DND-41 (cell line): Measurements from ENCODE around the gene GARIN5B.

Source experiments
- ATAC-seq: fragments of 200-7000 bp; cut with Tn5 transposase; 3 replicates; pipeline ENCODE4 v1.9.1; 2021; ENCODE audit warnings: low read depth; ENCODE audit not compliant: insufficient read depth
- DNase-seq: peaks from one replicate; pipeline ENCODE4 v3.0.0-alpha.2; 2020
- H2AFZ ChIP-seq: 2 replicates; pipeline ENCODE4 v1.6.0; 2012; ENCODE audit warnings: low read depth, low read length
- H3K27ac ChIP-seq: 2 replicates; pipeline ENCODE4 v1.5.1; 2012; ENCODE audit warnings: low read length, inconsistent platforms
- H3K27me3 ChIP-seq: fragments of 200-600 bp; sonication (generic); 2 replicates; pipeline ENCODE4 v1.6.0; 2012; ENCODE audit warnings: low read length, mild to moderate bottlenecking, inconsistent platforms; ENCODE audit not compliant: insufficient read depth, poor library complexity
- H3K36me3 ChIP-seq: 2 replicates; pipeline ENCODE4 v1.5.1; 2012; ENCODE audit warnings: low read length, inconsistent platforms; ENCODE audit not compliant: insufficient read depth
- H3K4me1 ChIP-seq: 2 replicates; pipeline ENCODE4 v1.5.1; 2012; ENCODE audit warnings: mild to moderate bottlenecking, low read length; ENCODE audit not compliant: insufficient read depth
- H3K4me2 ChIP-seq: 2 replicates; pipeline ENCODE4 v1.6.0; 2012; ENCODE audit warnings: mild to moderate bottlenecking, moderate library complexity, low read length, inconsistent platforms; ENCODE audit not compliant: insufficient read depth
- H3K4me3 ChIP-seq, 2 experiments: fragments of 200-600 bp in 1 of 2; shearing (Covaris generic) in 1 of 2; 2 replicates each; pipeline ENCODE4 v1.5.1; 2012 to 2016; ENCODE audit warnings: inconsistent platforms in 2 of 2, low read length in 2 of 2, mild to moderate bottlenecking in 2 of 2, low read depth in 1 of 2, moderate library complexity in 1 of 2
- H3K79me2 ChIP-seq: 2 replicates; pipeline ENCODE4 v1.6.0; 2012; ENCODE audit warnings: low read length, inconsistent platforms; ENCODE audit not compliant: insufficient read depth
- H3K9ac ChIP-seq: 2 replicates; pipeline ENCODE4 v1.6.0; 2012; ENCODE audit warnings: low read depth, mild to moderate bottlenecking, inconsistent platforms, low read length, moderate library complexity
- H3K9me3 ChIP-seq: 2 replicates; pipeline ENCODE4 v1.5.1; 2012; ENCODE audit warnings: low read length, moderate library complexity, mild to moderate bottlenecking, inconsistent platforms; ENCODE audit not compliant: insufficient read depth, severe bottlenecking
- H4K20me1 ChIP-seq: 2 replicates; pipeline ENCODE4 v1.6.0; 2012; ENCODE audit warnings: low read length; ENCODE audit not compliant: insufficient read depth
- CTCF ChIP-seq: IDR thresholded peaks from 2 replicates; pipeline ENCODE4 v1.5.1; 2012; ENCODE audit warnings: borderline replicate concordance, low read length, moderate library complexity, mild to moderate bottlenecking; ENCODE audit not compliant: poor library complexity, severe bottlenecking; ENCODE audit errors: extremely low read depth
- EZH2 ChIP-seq: IDR thresholded peaks from 3 replicates; pipeline ENCODE4 v1.6.1; 2012; ENCODE audit warnings: borderline replicate concordance, low read depth, mild to moderate bottlenecking, moderate library complexity, low read length, inconsistent platforms; ENCODE audit not compliant: severe bottlenecking

The GARIN5B gene

GRCh38 chr19:55369653-55370304 lies 6.7 kb upstream of the GARIN5B start:
- Histone ChIP-seq H2AFZ (no peak overlapping the region), H3K79me2 (no peaks in the 10 kb centered on the region), H3K36me3 (no peaks in the 10 kb centered on the region), H3K9ac (no peak overlapping the region), H3K9me3 (no peaks in the 10 kb centered on the region), H3K4me2 (no peak overlapping the region), H3K4me3 (no peak overlapping the region), H3K27ac (no peak overlapping the region), H3K27me3 (no peaks in the 10 kb centered on the region), H4K20me1 (0 out of 2 replicates have a peak, but pooled peaks cover 2% of the 10 kb centered on the region), H3K4me1 (no peaks in the 10 kb centered on the region)
- no peak for ATAC-seq
- DNase-seq, result no peak
- TF ChIP-seq EZH2 (no peak), CTCF (no peak)

GRCh38 chr19:55368701-55369563 lies 5.9 kb upstream of the GARIN5B start:
- H3K4me1 ChIP-seq, result no peaks in the 10 kb centered on the region
- no peak for DNase-seq
- no peak for TF ChIP-seq EZH2
- no peak for TF ChIP-seq CTCF
- no peak overlapping the region for H3K9ac ChIP-seq
- no peak overlapping the region for H2AFZ ChIP-seq
- no peak for ATAC-seq
- H3K4me3 ChIP-seq, result no peak overlapping the region
- no peaks in the 10 kb centered on the region for H3K27me3 ChIP-seq
- H4K20me1 ChIP-seq, result 0 out of 2 replicates have a peak, but pooled peaks cover under 1% of the 10 kb centered on the region
- no peak overlapping the region for H3K4me2 ChIP-seq
- H3K9me3 ChIP-seq, result no peaks in the 10 kb centered on the region
- H3K36me3 ChIP-seq, result no peaks in the 10 kb centered on the region
- no peaks in the 10 kb centered on the region for H3K79me2 ChIP-seq
- no peak overlapping the region for H3K27ac ChIP-seq

GRCh38 chr19:55368106-55368505 lies 5.0 kb upstream of the GARIN5B start:
- H3K4me1 ChIP-seq, result no peaks in the 10 kb centered on the region
- no peak overlapping the region for H3K4me2 ChIP-seq
- H3K36me3 ChIP-seq, result no peaks in the 10 kb centered on the region
- ATAC-seq (no peak), DNase-seq (no peak)
- H3K9ac ChIP-seq, result no peak overlapping the region
- H3K4me3 ChIP-seq, result no peak overlapping the region
- H4K20me1 ChIP-seq, result no peaks in the 10 kb centered on the region
- TF ChIP-seq EZH2 (no peak), CTCF (no peak)
- no peaks in the 10 kb centered on the region for H3K27me3 ChIP-seq
- no peak overlapping the region for H3K27ac ChIP-seq
- H3K9me3 ChIP-seq, result no peaks in the 10 kb centered on the region
- no peaks in the 10 kb centered on the region for H3K79me2 ChIP-seq
- H2AFZ ChIP-seq, result no peak overlapping the region
